WTC11 (cell line): Measurements from ENCODE around the gene SCYGR7. TPM values are rescaled to one million over a fixed set of nuclear protein-coding genes. Genes with fewer than 3 reads are reported as not detected.
A peak's percentile ranks its signal among the peaks of the same experiment; 100 is the strongest.
"Not testable (repeated sequence)": the region's sequence is repeated elsewhere in the genome, so short reads cannot be mapped to it uniquely, and the experiment has no call there.

Experiments used
- ATAC-seq: fragments of 200-7000 bp; cut with Tn5 transposase; 2 replicates; pipeline ENCODE4 v1.10.0; 2021; ENCODE audit warnings: mild to moderate bottlenecking, moderate library complexity
- CTCF ChIA-PET: fragments of 300-600 bp; sonication (Branson Sonifier 250); formaldehyde crosslinking; loops from one replicate; lab custom pipeline; 2021; ENCODE audit warnings: antibody characterized with exemption; lab: Charles Lee
- POLR2A ChIA-PET: fragments of 350-600 bp; sonication (Branson Sonifier 250); formaldehyde crosslinking; loops from one replicate; lab custom pipeline; 2021; ENCODE audit warnings: antibody characterized with exemption; lab: Charles Lee
- DNase-seq: peaks from one replicate; pipeline ENCODE4 v3.0.0; 2021; ENCODE audit warnings: low spot score
- H3K27ac Mint-ChIP-seq: 2 replicates; pipeline ENCODE4 v1.8.0; 2021; ENCODE audit warnings: mixed read lengths
- H3K27me3 Mint-ChIP-seq: 2 replicates; pipeline ENCODE4 v1.8.0; 2021; ENCODE audit warnings: low read depth, mild to moderate bottlenecking, moderate library complexity, mixed read lengths
- H3K36me3 Mint-ChIP-seq: 2 replicates; pipeline ENCODE4 v1.8.0; 2021; ENCODE audit warnings: mixed read lengths
- H3K4me1 Mint-ChIP-seq: 2 replicates; pipeline ENCODE4 v1.8.0; 2022; ENCODE audit warnings: mixed read lengths
- H3K4me3 Mint-ChIP-seq: 2 replicates; pipeline ENCODE4 v1.8.0; 2021; ENCODE audit warnings: mild to moderate bottlenecking, moderate library complexity, mixed read lengths
- H3K9me3 Mint-ChIP-seq: 2 replicates; pipeline ENCODE4 v1.8.0; 2021; ENCODE audit warnings: mixed read lengths
- ATF1 ChIP-seq: sonication (generic); formaldehyde crosslinking; IDR thresholded peaks from 2 replicates; pipeline ENCODE4 v1.8.1; 2023; ENCODE audit warnings: mild to moderate bottlenecking, moderate library complexity, missing genetic modification reagents
- CREB1 ChIP-seq: sonication (generic); formaldehyde crosslinking; IDR thresholded peaks from 2 replicates; pipeline ENCODE4 v1.8.0; 2023; ENCODE audit warnings: mild to moderate bottlenecking, missing genetic modification reagents
- JAZF1 ChIP-seq: fragments of 250-450 bp; sonication (Bioruptor Pico); IDR thresholded peaks from 2 replicates; pipeline ENCODE4 v1.9.0; 2021; ENCODE audit warnings: moderate library complexity, mild to moderate bottlenecking, inconsistent platforms
- NFATC4 ChIP-seq: fragments of 250-450 bp; sonication (Bioruptor Pico); IDR thresholded peaks from 2 replicates; pipeline ENCODE4 v1.9.0; 2021; ENCODE audit warnings: mild to moderate bottlenecking
- NFYB ChIP-seq: sonication (generic); formaldehyde crosslinking; conservative IDR thresholded peaks from 2 replicates; pipeline ENCODE4 v1.8.0; 2022; ENCODE audit warnings: low read depth, missing genetic modification reagents
- SOX15 ChIP-seq: fragments of 250-450 bp; sonication (Bioruptor Pico); IDR thresholded peaks from 2 replicates; pipeline ENCODE4 v1.9.0; 2021; ENCODE audit warnings: mild to moderate bottlenecking
- SP1 ChIP-seq: sonication (generic); formaldehyde crosslinking; conservative IDR thresholded peaks from 2 replicates; pipeline ENCODE4 v1.8.1; 2022; ENCODE audit warnings: missing genetic modification reagents
- TEAD1 ChIP-seq: sonication (generic); formaldehyde crosslinking; IDR thresholded peaks from 2 replicates; pipeline ENCODE4 v1.8.0; 2022; ENCODE audit warnings: mild to moderate bottlenecking, missing genetic modification reagents
- TEAD4 ChIP-seq: sonication (generic); formaldehyde crosslinking; IDR thresholded peaks from 2 replicates; pipeline ENCODE4 v1.8.0; 2022; ENCODE audit warnings: mild to moderate bottlenecking, missing genetic modification reagents
- TP53 ChIP-seq: sonication (generic); formaldehyde crosslinking; IDR thresholded peaks from 2 replicates; pipeline ENCODE4 v1.8.1; 2023; ENCODE audit warnings: mild to moderate bottlenecking, missing genetic modification reagents
- ZNF396 ChIP-seq: fragments of 250-450 bp; sonication (Bioruptor Pico); IDR thresholded peaks from 2 replicates; pipeline ENCODE4 v1.8.0; 2021; ENCODE audit warnings: mild to moderate bottlenecking, moderate library complexity, borderline replicate concordance
- ZNF423 ChIP-seq: fragments of 250-450 bp; sonication (Bioruptor Pico); IDR thresholded peaks from 2 replicates; pipeline ENCODE4 v2.1.2; 2022; ENCODE audit warnings: mild to moderate bottlenecking, moderate library complexity
- ZNF671 ChIP-seq: fragments of 250-450 bp; sonication (Bioruptor Pico); IDR thresholded peaks from 2 replicates; pipeline ENCODE4 v1.8.0; 2021; ENCODE audit warnings: mild to moderate bottlenecking
- total RNA-seq: library from RNA; stranded (reverse); gene quantifications from 3 replicates; pipeline ENCODE4 v1.2.3, GENCODE V29; 2021
- TF ChIP-seq, protein P1 (sequence below): sonication (generic); formaldehyde crosslinking; IDR thresholded peaks from 2 replicates; pipeline ENCODE4 v1.8.0; 2023; ENCODE audit warnings: missing genetic modification reagents
- TF ChIP-seq, protein P2 (sequence below): sonication (generic); formaldehyde crosslinking; IDR thresholded peaks from 2 replicates; pipeline ENCODE4 v1.8.1; 2022; ENCODE audit warnings: low read depth, missing genetic modification reagents, borderline replicate concordance
- TF ChIP-seq, protein P3 (sequence below): fragments of 250-450 bp; sonication (Bioruptor Pico); IDR thresholded peaks from 2 replicates; pipeline ENCODE4 v2.1.2; 2022; ENCODE audit warnings: mild to moderate bottlenecking, moderate library complexity
- TF ChIP-seq, protein P4 (sequence below): fragments of 250-450 bp; sonication (Bioruptor Pico); IDR thresholded peaks from 2 replicates; pipeline ENCODE4 v1.9.0; 2021; ENCODE audit warnings: moderate library complexity, mild to moderate bottlenecking, inconsistent platforms, borderline replicate concordance
- TF ChIP-seq, protein P5 (sequence below): sonication (generic); formaldehyde crosslinking; IDR thresholded peaks from 2 replicates; pipeline ENCODE4 v1.8.1; 2023; ENCODE audit warnings: mild to moderate bottlenecking, missing genetic modification reagents
- TF ChIP-seq, protein P6 (sequence below): sonication (generic); formaldehyde crosslinking; conservative IDR thresholded peaks from 2 replicates; pipeline ENCODE4 v1.8.1; 2023; ENCODE audit warnings: mild to moderate bottlenecking, low read depth, missing genetic modification reagents, moderate library complexity
- TF ChIP-seq, protein P7 (sequence below): fragments of 200-600 bp; IDR thresholded peaks from 2 replicates; pipeline ENCODE4 v1.8.0; 2022; ENCODE audit warnings: antibody characterized with exemption
- TF ChIP-seq, protein P8 (sequence below): sonication (generic); formaldehyde crosslinking; IDR thresholded peaks from 2 replicates; pipeline ENCODE4 v1.8.1; 2023; ENCODE audit warnings: mild to moderate bottlenecking, missing genetic modification reagents, moderate library complexity

The SCYGR7 gene
- total RNA-seq, 1 experiment from 2014 or later: not detected

DNA sequence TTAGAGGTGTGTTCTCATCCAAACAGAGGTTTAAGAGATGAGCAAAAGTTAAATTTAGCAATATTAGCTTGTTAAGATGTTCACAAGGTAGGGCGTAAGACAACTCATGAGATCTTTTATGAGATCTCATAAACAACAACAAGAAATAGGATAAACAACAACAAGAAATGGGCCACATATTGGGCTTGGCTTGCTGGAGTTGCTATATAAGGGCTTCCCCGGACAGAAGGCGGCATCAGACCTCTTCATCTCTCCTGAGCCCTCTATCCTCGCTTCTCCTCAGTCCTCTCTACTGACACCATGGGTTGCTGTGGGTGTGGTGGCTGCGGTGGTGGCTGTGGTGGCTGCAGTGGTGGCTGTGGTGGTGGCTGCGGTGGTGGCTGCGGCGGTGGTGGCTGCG lies 17.5 kb downstream of the SCYGR7 start, which contains the start of gene SCYGR8 (continued):
- TF ChIP-seq, protein P1, sequence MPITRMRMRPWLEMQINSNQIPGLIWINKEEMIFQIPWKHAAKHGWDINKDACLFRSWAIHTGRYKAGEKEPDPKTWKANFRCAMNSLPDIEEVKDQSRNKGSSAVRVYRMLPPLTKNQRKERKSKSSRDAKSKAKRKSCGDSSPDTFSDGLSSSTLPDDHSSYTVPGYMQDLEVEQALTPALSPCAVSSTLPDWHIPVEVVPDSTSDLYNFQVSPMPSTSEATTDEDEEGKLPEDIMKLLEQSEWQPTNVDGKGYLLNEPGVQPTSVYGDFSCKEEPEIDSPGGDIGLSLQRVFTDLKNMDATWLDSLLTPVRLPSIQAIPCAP (CRISPR knock-in tag): no peak
- TF ChIP-seq TEAD4 (CRISPR knock-in tag) (no peak), JAZF1 (CRISPR knock-in tag) (no peak)
- TF ChIP-seq, protein P2, sequence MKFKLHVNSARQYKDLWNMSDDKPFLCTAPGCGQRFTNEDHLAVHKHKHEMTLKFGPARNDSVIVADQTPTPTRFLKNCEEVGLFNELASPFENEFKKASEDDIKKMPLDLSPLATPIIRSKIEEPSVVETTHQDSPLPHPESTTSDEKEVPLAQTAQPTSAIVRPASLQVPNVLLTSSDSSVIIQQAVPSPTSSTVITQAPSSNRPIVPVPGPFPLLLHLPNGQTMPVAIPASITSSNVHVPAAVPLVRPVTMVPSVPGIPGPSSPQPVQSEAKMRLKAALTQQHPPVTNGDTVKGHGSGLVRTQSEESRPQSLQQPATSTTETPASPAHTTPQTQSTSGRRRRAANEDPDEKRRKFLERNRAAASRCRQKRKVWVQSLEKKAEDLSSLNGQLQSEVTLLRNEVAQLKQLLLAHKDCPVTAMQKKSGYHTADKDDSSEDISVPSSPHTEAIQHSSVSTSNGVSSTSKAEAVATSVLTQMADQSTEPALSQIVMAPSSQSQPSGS (CRISPR knock-in tag): no peak
- TF ChIP-seq, protein P3, sequence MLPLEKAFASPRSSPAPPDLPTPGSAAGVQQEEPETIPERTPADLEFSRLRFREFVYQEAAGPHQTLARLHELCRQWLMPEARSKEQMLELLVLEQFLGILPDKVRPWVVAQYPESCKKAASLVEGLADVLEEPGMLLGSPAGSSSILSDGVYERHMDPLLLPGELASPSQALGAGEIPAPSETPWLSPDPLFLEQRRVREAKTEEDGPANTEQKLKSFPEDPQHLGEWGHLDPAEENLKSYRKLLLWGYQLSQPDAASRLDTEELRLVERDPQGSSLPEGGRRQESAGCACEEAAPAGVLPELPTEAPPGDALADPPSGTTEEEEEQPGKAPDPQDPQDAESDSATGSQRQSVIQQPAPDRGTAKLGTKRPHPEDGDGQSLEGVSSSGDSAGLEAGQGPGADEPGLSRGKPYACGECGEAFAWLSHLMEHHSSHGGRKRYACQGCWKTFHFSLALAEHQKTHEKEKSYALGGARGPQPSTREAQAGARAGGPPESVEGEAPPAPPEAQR (CRISPR knock-in tag): no peak
- TF ChIP-seq, protein P4, sequence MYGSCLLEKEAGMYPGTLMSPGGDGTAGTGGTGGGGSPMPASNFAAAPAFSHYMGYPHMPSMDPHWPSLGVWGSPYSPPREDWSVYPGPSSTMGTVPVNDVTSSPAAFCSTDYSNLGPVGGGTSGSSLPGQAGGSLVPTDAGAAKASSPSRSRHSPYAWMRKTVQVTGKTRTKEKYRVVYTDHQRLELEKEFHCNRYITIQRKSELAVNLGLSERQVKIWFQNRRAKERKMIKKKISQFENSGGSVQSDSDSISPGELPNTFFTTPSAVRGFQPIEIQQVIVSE (CRISPR knock-in tag): no peak

DNA sequence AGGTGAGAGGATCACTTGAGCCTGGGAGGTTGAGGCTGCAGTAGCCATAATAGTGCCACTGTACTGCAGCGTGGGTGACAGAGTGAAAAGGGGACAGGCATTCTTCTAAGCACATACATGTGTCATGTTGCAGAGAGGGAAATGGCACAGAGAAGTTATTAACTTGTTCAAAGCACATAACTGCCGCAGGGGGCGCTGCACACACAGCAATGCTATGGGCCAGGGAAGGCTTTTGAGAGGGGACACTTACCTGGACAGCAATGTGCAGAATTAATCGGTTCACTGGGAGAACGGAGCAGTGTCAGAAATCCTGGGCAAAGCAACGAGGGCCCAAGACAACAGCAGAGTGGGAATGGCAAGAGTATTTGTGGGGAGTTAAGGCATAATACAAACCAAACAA lies 19.9 kb downstream of the SCYGR7 start:
- no peaks in the 10 kb centered on the region for H3K9me3 Mint-ChIP-seq
- no peaks in the 10 kb centered on the region for H3K36me3 Mint-ChIP-seq
- DNase-seq (peak; percentile 77), ATAC-seq (peak; percentile 95)
- H3K4me1 Mint-ChIP-seq: peaks cover 1% of the 10 kb centered on the region; the same call in 1 of the 2 replicates
- CTCF ChIA-PET: interaction anchor here (1.0 kb wide), 1 partner anchor 18 kb away, joined by 6 read pairs; no protein-coding TSS in a partner anchor
- H3K4me3 Mint-ChIP-seq: no peak overlapping the region
- TF ChIP-seq TP53 (CRISPR knock-in tag) (no peak), CREB1 (CRISPR knock-in tag) (no peak), NFYB (CRISPR knock-in tag) (no peak), SOX15 (CRISPR knock-in tag) (no peak), ZNF396 (CRISPR knock-in tag) (no peak), SP1 (CRISPR knock-in tag) (no peak), NFATC4 (CRISPR knock-in tag) (no peak), ZNF423 (CRISPR knock-in tag) (no peak), TEAD1 (peak; percentile 63; the same call in 1 of the 2 replicates), ATF1 (no peak), ZNF671 (no peak)
- TF ChIP-seq, protein P5, sequence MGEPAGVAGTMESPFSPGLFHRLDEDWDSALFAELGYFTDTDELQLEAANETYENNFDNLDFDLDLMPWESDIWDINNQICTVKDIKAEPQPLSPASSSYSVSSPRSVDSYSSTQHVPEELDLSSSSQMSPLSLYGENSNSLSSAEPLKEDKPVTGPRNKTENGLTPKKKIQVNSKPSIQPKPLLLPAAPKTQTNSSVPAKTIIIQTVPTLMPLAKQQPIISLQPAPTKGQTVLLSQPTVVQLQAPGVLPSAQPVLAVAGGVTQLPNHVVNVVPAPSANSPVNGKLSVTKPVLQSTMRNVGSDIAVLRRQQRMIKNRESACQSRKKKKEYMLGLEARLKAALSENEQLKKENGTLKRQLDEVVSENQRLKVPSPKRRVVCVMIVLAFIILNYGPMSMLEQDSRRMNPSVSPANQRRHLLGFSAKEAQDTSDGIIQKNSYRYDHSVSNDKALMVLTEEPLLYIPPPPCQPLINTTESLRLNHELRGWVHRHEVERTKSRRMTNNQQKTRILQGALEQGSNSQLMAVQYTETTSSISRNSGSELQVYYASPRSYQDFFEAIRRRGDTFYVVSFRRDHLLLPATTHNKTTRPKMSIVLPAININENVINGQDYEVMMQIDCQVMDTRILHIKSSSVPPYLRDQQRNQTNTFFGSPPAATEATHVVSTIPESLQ (CRISPR knock-in tag): no peak
- TF ChIP-seq, protein P6, sequence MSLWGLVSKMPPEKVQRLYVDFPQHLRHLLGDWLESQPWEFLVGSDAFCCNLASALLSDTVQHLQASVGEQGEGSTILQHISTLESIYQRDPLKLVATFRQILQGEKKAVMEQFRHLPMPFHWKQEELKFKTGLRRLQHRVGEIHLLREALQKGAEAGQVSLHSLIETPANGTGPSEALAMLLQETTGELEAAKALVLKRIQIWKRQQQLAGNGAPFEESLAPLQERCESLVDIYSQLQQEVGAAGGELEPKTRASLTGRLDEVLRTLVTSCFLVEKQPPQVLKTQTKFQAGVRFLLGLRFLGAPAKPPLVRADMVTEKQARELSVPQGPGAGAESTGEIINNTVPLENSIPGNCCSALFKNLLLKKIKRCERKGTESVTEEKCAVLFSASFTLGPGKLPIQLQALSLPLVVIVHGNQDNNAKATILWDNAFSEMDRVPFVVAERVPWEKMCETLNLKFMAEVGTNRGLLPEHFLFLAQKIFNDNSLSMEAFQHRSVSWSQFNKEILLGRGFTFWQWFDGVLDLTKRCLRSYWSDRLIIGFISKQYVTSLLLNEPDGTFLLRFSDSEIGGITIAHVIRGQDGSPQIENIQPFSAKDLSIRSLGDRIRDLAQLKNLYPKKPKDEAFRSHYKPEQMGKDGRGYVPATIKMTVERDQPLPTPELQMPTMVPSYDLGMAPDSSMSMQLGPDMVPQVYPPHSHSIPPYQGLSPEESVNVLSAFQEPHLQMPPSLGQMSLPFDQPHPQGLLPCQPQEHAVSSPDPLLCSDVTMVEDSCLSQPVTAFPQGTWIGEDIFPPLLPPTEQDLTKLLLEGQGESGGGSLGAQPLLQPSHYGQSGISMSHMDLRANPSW: no peak
- TF ChIP-seq, protein P7, sequence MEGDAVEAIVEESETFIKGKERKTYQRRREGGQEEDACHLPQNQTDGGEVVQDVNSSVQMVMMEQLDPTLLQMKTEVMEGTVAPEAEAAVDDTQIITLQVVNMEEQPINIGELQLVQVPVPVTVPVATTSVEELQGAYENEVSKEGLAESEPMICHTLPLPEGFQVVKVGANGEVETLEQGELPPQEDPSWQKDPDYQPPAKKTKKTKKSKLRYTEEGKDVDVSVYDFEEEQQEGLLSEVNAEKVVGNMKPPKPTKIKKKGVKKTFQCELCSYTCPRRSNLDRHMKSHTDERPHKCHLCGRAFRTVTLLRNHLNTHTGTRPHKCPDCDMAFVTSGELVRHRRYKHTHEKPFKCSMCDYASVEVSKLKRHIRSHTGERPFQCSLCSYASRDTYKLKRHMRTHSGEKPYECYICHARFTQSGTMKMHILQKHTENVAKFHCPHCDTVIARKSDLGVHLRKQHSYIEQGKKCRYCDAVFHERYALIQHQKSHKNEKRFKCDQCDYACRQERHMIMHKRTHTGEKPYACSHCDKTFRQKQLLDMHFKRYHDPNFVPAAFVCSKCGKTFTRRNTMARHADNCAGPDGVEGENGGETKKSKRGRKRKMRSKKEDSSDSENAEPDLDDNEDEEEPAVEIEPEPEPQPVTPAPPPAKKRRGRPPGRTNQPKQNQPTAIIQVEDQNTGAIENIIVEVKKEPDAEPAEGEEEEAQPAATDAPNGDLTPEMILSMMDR: peak; percentile 74
- TF ChIP-seq, protein P8, sequence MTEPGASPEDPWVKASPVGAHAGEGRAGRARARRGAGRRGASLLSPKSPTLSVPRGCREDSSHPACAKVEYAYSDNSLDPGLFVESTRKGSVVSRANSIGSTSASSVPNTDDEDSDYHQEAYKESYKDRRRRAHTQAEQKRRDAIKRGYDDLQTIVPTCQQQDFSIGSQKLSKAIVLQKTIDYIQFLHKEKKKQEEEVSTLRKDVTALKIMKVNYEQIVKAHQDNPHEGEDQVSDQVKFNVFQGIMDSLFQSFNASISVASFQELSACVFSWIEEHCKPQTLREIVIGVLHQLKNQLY (CRISPR knock-in tag): no peak
- POLR2A ChIA-PET: no interaction called here
- no peak overlapping the region; the same call in 1 of the 2 replicates for H3K27ac Mint-ChIP-seq
- no peaks in the 10 kb centered on the region for H3K27me3 Mint-ChIP-seq

DNA sequence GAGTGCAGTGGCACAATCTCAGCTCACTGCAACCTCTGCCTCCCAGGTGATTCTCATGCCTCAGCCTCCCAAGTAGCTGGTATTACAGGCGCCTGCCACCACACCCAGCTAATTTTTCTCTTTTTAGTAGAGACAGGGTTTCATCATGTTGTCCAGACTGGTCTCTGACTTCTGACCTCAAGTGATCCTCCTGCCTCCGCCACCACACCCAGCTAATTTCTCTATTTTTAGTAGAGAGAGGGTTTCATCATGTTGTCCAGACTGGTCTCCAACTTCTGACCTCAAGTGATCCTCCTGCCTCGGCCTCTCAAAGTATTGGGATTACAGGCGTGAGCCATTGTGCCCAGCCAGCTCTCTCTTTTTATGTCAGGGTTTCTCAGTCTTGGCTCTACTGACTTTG lies 28.1 kb downstream of the SCYGR7 start:
- H3K9me3 Mint-ChIP-seq, POLR2A ChIA-PET, H3K36me3 Mint-ChIP-seq, ATAC-seq, H3K4me3 Mint-ChIP-seq, H3K27me3 Mint-ChIP-seq, DNase-seq: not testable (repeated sequence)
- CTCF ChIA-PET: interaction anchor here (0.6 to 5.8 kb wide), 2 partner anchors 16 to 98 kb away, joined by 3 to 20 read pairs; no protein-coding TSS in a partner anchor
- Mint-ChIP-seq H3K27ac (peak overlapping the region; percentile 54; the same call in 1 of the 2 replicates), H3K4me1 (peaks cover 40% of the 10 kb centered on the region)
